GM21526 (cell line): ENCODE measurements around the gene EPHA1.
A peak's percentile ranks its signal among the peaks of the same experiment; 100 is the strongest.

Experiments used
- ATAC-seq: cut with Tn5 transposase; IDR thresholded peaks from one replicate; pipeline ENCODE4 v1.9.1; 2021; ENCODE audit warnings: moderate library complexity; ENCODE audit not compliant: unreplicated experiment, low FRiP score

The EPHA1 gene

GRCh38 chr7:143390773-143391317, 17.8 kb downstream of the EPHA1 start:
- no peak for ATAC-seq

- ATAC-seq: no peak
Measured at GRCh38 chr7:143390104-143390772, 18.4 kb downstream of the EPHA1 start.

- ATAC-seq: no peak
Measured at GRCh38 chr7:143389316-143390103, 19.1 kb downstream of the EPHA1 start.

GRCh38 chr7:143388491-143389101, 20.1 kb downstream of the EPHA1 start:
- no peak for ATAC-seq

GRCh38 chr7:143388051-143388450, 20.6 kb downstream of the EPHA1 start:
- no peak for ATAC-seq

- ATAC-seq: no peak
Measured at GRCh38 chr7:143387156-143387975, 21.3 kb downstream of the EPHA1 start.

GRCh38 chr7:143385891-143386781, 22.5 kb downstream of the EPHA1 start:
- no peak for ATAC-seq

- ATAC-seq: no peak
Measured at GRCh38 chr7:143384661-143385631, 23.7 kb downstream of the EPHA1 start.

- ATAC-seq: no peak
Measured at GRCh38 chr7:143384148-143384547, 24.5 kb downstream of the EPHA1 start.

GRCh38 chr7:143383642-143383957, 25.1 kb downstream of the EPHA1 start:
- ATAC-seq: no peak

GRCh38 chr7:143382791-143383641, 25.6 kb downstream of the EPHA1 start:
- ATAC-seq: no peak

- ATAC-seq: no peak
Measured at GRCh38 chr7:143382126-143382790, 26.4 kb downstream of the EPHA1 start.

- no peak for ATAC-seq
Measured at GRCh38 chr7:143381427-143382125, 27.1 kb downstream of the EPHA1 start.

- ATAC-seq: peak; percentile 73
Measured at GRCh38 chr7:143380646-143381426, 27.8 kb downstream of the EPHA1 start, which contains the start of gene ZYX. ZYX (plus strand) TSS chr7:143381345; CDS start chr7:143381572, 227 bp downstream.

- ATAC-seq: peak; percentile 56
Measured at GRCh38 chr7:143380260-143380645, 28.4 kb downstream of the EPHA1 start.
